HG02943 (cell line): ENCODE data around the gene ZRANB1.
"Not testable (repeated sequence)": the region's sequence is repeated elsewhere in the genome, so short reads cannot be mapped to it uniquely, and the experiment has no call there.

Source experiments
- ATAC-seq: cut with Tn5 transposase; IDR thresholded peaks from one replicate; pipeline ENCODE4 v1.9.1; 2021; ENCODE audit warnings: mild to moderate bottlenecking, low read depth, moderate library complexity; ENCODE audit not compliant: unreplicated experiment

The ZRANB1 gene

DNA sequence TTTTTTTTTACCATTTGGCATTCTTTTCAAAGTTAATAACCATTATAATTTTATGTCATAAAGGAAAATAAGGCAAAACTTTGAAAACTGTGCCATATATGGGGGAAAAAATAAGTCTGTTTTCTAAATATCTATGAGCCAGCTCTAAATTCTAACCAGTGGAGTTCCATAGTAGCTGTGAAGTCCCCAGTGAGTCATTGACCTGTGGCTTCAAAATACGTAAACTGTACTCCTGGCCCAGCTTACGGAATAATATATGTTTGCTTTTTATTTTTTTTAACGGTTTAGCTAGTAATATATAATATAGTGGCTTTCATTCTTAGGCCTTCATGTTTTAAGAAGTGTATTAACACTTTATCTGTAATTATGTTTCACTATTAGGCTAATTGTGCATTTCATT, 20.5 kb downstream of the ZRANB1 start:
- no peak for ATAC-seq

DNA sequence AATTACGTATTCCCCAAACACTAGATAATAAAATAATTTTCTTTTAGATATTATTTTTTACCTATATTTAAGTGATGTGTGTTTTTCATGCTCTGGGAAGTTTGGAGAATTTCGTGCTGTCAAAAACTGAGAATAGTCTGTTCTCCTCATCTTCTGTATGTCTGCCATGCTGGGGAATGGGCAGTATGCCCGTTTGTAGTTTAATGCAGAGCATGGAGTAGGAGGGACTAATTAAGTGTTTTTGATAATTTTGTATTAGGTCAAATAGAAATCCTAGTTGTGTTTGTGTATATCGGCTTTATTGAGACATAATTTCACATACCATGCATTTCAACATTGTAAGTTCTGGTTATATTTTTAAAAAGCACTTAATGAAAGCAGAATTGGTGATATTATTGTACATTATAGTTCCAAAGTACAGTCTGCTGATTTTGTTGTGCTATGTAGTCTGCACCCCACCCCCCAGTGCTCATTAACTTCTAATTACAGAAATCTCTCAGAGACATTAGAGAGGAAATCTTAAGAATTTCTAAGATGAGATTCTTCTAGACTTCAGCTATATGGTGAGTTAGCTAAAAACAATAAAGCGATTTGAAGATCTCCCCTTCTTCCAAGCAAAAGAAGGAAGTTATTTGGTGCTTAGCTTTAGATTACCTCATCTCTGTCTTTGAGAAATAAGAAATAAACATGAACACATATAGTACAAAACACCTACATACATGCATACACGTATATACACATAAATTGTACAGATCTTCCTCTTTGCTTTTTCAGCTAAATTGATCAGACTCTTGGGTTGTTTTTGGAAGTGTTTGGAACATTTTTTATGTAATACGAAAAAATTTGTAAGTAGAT, 22.2 kb downstream of the ZRANB1 start:
- ATAC-seq: no peak

DNA sequence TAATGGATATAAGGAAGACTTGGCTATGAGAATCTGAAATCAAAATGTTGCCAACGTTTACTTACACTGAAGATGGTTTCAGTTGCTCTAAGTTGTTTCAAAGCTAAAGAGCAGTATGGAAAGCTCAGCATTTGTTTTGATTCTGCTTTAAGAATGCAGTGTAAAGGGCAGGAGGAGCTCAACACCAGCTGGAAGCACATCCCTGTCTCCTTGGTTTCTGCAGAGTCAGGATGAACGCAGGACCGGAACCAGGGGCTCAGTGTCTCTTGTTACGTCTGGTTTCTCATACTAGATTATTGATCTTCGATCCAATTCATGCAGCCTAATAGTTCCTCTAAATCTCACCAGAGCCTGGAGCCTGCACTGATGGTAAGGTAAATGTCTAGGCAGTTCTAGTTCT, 24.1 kb downstream of the ZRANB1 start:
- no peak for ATAC-seq

DNA sequence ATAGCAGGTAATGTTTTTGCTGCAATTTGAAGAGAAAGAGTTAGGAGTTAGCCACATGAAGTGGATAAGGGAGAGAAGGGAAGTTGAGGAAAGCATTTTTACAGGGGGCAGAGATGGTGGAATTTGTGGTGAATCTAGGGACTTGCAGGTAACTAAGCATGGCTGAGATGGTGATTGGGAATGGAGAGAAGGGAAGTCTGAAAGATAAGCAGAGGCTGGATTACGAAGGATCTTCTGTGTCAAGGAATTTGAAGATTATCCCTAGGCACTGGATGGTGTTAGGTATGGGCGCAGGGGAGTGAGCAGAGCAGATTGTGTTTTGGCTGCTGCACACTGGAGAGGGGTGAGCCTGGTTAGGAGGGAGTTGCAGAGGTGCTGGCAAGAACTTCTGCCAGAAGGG, 25.3 kb downstream of the ZRANB1 start:
- no peak for ATAC-seq

DNA sequence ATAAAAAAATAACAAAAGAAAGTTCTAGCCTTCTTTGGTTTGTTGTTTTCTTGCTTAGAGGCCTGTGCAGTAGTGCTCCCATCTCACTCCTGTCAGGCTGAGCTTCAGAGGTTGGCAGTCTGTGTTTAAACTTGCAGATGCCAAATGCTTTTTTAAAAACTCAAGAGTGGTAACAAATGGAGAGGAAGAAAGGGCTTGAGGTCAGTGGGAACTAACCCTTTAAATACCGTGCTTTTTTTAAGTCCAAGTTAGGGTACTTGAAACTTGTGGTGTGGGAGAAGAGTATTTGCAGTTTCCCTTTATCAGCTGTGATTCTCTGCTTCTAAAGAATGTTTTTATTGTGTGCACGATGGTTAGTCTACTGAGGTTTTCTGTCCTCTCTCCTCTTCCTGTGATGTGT, 29.4 kb downstream of the ZRANB1 start:
- ATAC-seq: no peak

DNA sequence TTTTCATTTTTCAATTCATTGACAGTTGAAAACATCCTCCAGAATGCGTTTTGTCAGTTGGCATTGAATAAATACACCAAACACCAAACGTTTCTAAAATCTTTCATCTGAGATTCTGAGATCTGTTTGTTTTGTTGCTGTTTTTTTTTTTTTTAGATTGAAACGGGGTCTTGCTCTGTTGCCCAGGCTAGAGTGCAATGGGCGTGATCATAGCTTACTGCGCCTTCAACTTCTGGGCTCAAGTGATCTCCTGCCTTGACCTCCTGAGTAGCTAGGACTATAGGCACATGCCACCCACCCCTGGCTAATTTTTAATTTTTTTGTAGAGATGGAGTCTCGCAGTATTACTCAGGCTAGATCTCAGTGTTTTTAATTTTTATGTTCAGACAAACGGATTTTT, 30.7 kb downstream of the ZRANB1 start:
- no peak for ATAC-seq

DNA sequence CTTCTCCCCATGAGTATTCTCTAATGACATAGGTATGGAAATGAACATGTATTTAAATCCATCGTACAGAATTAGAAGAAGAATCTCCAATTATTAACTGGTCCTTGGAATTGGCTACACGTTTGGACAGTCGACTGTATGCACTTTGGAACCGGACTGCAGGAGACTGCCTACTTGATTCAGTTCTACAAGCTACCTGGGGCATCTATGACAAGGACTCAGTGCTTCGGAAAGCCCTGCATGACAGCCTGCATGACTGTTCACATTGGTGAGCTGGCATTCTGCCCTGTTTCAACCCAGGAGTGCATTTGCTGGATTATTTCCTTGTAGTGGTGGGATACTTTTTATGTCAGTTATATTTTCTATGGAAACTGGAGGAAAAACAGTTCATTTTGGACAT, 32.2 kb downstream of the ZRANB1 start:
- no peak for ATAC-seq

DNA sequence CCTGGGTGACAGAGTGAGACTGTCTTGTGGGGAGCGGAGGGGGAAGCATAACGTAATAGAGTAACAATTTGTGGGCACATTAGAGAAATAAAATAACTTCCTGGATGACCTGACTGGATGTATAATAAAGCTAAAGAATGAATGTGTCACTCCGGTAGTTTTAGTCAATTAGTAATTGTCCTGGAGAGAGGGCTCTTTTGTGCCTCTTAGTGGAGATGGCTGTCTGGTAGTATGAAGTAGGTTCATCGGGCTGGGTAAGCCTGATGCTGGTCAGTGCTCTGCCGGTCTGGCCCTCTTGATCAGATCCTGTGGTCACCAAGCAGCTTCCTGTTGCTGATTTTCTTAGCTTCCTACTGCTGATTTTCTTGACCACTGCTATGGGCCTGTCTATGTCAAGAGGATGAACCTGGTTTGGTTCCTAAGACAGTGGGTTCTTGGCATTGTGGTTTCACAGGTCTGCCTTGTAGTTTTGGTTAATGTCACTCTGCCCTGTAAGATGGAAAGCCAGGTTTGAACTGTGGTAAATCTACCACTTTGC, 34.1 kb downstream of the ZRANB1 start:
- peak; percentile 74 for ATAC-seq

DNA sequence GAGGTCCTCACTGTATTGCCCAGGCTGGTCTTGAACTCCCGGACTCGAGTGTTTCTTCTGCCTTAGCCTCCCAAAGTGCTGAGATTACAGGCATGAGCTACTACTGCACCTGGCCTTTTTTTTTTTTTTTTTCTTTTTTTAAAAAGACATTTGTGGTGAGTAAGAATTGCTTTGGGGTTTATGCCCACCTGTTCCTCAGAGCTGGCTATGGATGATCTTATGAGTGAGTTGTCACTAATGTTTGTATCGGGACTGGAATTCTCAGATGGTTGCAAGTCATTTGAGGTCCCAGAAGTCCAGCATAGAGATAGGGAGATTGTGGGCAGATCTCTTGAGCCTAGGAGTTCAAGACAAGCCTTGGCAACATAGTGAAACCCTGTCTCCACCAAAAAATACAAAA, 35.2 kb downstream of the ZRANB1 start:
- no peak for ATAC-seq

DNA sequence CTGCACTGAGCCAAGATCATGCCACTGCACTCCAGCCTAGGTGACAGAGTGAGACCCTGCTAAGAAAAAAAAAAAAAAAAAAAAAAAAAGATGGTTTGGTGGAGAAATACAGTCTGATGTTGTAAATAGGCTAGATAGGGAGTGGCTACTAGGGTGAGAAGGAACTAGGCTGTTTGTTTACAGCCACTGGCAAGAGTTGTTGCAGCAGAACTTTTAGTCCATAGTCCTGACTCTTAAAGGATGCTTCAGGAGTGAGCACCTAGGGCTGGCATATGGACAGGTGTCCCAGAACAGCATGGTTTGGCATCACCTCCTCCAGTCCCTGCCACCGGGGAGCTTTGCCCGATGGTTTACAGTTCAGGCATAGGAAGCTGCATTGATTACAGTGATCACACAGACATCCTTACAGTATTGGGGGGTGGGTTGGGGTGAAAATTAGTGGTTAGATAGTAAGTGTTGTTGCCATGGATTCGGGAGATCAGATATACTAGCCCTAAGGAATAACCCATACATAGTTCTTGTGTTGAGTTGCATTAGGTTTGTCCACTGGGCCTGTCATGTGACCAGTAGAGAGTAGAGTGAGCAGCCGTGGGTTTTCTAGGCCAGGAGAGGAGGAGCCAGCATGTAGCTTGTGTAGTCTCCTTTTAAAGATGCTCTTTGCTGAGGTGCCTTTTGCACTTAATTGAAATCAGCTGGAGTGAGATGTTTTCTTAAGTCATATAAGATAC, 35.9 kb downstream of the ZRANB1 start:
- no peak for ATAC-seq

DNA sequence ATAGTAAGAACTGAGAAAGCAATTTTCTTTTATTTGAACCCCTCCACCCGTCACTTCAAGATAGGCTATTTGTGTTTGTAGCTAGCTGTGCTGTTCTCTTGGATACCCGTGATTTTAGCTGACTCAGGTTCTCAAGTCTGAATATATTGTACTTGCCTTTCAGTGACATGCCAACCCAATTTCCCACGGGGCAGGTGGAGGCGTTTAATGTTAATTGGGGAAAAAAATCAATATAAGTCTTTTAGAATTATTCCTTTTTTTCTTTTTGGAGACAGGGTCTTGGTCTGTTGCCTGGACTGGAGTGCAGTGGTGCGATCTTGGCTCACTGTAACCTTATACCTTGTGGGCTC, 36.4 kb downstream of the ZRANB1 start:
- ATAC-seq: no peak

DNA sequence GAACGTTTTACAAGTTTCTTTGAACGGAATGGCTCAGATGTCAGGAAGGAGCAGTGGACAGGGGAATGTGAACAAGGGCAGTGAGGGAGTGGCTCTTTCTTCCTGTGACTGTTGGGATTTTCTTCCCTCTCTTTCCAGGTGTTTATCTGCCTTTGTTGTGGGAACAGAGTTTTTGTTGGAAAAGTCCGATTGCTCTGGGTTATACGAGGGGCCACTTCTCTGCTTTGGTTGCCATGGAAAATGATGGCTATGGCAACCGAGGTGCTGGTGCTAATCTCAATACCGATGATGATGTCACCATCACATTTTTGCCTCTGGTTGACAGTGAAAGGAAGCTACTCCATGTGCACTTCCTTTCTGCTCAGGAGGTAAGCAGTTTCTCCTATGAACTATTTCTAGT, 41.4 kb downstream of the ZRANB1 start:
- no peak for ATAC-seq

DNA sequence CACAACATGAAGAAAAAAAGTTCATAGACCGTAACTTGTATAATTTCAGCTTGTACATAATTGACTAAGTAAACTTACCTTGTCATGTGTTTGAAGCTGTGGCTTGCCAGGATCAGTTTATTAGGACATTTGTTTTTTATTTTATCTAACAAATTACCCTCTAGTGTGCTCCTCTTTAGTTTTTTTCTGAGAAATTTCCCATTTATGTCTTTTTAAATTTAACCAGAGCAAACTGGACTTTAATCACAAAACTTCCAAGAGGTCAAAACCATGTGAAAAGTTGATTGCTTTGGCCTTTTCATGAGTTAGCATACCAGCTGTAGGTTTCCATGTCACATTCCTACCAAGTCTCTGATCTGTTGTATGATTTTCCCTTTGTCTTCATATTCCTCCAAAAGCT, 42.5 kb downstream of the ZRANB1 start:
- no peak for ATAC-seq

DNA sequence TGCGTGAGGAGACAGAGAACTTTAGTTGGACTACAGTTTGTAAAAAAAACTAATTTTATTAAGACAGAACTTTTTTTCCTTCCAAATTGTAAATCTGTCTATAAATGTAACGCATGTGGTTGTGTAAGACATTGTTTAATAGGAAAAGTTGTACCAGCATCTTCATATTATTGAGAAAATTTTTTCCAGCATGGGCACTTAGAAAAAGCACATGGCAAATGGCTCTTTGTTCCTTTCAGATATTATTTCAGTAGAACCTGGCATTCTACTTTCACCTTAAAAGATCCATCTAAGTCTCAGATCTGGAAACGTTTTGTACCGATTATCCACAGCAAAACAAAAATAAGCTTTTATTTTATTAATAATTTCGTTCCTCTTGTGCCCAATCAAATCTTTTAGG, 43.2 kb downstream of the ZRANB1 start:
- ATAC-seq: no peak

DNA sequence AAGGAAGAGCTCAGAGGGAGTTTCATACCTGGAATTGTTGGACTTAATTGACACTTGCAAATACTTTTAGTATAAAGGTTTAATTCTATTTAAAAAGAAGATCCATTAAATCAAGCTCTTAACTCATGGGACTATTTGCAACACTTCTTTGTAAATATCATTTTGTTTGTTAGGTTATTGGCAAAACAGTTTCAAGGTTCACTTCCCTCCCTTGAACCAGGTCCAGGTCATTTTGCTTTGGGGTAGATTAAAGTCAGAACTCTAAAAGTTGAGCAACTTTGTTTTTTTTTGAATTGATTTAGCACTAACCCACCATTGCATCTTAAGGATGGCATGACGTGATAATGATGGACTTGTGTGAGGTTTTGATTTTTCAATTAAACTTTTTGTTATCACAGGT, 45.9 kb downstream of the ZRANB1 start:
- no peak for ATAC-seq

DNA sequence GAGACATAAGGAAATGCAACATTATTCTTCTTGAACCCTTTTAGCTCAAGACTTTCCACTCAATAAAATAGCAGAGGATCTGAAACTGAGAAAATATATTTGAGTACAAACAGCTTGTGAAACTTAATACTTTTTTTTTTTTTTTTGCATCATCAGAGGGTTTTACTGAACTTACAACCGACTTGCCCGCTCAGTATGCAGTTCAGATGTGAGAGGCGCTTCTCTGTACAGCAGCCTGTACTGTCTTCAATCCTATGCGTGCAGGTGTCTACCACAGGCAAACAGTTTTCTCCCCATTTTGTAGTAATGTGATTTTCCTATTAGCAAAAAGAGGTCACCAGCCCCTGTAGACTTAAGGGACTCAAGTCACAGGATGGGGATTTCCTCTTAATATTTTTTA, 46.8 kb downstream of the ZRANB1 start:
- not testable (repeated sequence) for ATAC-seq

DNA sequence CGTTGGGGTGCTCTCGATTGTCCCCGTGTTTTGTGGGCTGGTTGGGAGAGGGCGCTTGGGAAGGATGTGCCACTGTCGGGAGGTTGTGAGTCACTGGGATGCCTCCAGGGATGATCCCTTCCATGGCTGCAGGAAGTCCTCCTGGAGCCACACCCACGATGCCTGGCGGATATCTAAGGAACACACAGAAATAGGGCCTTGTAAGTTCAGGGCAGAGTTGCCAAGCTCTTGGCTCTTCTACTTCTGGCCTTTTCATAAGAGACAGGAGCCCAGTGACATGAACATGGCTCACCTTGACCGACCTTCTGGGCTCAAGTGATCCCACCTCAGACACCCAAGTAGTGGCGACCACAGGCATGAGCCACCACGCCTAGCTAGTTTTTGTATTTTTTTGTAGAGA, 47.6 kb downstream of the ZRANB1 start:
- no peak for ATAC-seq

DNA sequence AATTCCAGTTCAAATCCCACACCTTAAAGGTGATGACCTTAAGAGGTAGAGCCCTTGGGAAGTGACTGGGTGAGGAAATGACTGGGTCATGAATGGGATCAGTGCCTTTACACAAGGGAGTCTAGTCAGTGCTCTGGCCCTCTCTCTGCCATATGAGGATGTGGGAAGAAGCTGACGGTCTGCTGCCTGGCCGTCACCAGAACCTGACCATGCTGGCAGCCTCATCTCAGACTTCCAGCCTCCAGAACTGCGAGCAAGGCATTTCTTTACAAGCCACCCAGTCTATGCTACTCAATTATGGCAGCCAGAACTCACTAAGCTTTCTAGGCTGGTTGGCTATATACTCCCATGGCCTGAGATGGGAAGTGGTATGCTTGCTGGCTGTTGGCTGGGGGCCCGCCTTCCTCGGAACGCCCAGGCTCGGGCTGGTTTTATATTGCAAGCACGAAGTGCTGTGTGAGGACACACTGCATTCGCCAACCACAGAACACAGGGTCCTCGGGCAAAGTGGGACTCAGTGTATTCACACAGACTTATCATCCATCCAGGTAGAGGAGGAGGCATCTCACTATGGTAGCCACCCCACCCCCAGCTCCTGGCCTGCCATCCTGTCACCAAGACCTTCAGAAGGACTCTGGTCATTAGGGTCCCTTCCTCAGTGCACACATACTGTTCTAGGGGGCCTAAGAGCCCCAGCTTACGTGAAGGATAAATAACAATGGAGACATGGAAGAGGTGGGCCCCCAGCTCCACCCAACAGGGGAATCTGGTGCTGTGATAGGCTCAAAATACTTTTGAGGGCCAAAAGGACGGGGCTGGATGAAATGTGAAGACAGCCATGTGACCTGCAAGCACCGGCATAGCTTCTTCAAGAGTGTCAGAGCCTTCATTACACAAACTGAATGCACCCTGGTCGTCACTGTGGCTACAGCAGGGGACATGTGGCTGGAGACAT, 49.0 kb downstream of the ZRANB1 start:
- no peak for ATAC-seq

DNA sequence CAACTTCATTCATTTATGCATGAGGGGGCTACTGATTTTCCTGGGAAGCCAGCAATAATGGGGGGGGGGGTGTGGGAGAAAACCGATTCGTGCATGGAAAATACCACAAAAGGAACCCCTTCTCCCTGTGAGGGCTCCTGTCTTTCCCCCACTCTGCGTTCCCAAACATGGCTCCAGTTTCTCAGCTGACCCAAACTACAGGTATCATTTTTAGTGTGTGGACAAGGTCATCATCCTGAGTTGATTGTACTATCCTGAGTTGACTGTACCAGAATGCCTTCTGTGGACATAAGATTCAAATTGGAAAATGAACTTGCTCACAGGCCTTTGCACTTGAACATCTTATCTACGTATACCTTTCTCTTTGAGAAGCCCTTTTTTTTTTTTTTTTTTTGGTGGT, 49.9 kb downstream of the ZRANB1 start:
- no peak for ATAC-seq

DNA sequence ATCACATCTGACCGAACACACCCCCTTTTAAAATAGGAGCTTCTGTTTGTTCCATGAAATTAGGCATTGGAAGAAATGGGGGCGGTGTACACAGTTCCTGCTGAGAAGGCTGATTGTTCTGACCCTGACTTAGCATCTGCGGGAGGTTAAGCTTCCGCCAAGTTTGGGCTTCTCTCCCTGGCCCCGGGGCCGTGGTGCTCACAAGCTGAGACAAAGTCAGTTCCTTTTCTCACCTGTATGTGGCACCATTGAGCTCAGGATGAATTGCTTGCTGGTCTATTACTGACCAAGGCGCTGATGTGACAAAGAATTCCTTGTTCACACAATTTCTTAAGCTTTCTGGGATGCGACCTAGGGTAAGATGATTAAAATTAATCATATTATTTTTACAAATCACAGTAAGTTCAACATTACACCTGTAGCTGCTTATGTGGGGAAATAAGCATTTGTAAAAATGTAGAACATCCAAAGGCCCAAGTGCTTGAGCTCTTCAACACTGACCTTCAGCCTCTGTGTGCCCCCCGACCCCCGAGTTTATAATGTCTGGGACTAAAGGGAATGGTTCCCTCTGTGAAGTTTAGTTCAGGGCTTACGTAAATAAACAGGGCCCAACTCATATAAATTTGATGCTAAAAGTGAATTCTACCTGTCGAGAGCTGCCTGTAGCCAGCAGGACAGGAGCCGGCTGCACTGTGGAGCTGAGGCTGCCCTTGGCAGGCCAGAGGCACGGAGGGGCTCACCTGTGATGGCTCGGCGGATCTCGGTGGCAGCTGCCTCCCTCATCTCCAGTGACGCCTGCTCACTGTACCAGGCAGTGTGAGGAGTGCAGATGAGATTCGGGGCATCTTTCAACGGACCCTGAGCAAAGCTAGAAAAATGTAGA, 50.8 kb downstream of the ZRANB1 start:
- no peak for ATAC-seq
